Stimulated activated CD8-positive, alpha-beta memory T cell treated with anti-CD3 and anti-CD28 coated beads, Interleukin-12 subunit alpha, Interleukin-12 subunit beta, amount 100 ng/mL, for 24 hours (primary cell): ENCODE data around the gene SLC24A3.

Source experiments
- DNase-seq: peaks from one replicate; pipeline ENCODE4 v3.0.0-alpha.2; 2020; ENCODE audit errors: extremely low read depth

Gene SLC24A3

GRCh38 chr20:19212469-19212815 is at the start of gene SLC24A3:
Gene SLC24A3 (plus strand): TSS chr20:19212642.
- no peak for DNase-seq

GRCh38 chr20:19170148-19170547 is 42.3 kb upstream of the SLC24A3 start:
- no peak for DNase-seq

- DNase-seq, result no peak
These were observed 39.8 kb upstream of the SLC24A3 start for GRCh38 chr20:19172637-19173036.

- no peak for DNase-seq
These were observed 35.9 kb upstream of the SLC24A3 start for GRCh38 chr20:19176470-19177052.

GRCh38 chr20:19181552-19181951 is 30.9 kb upstream of the SLC24A3 start:
- no peak for DNase-seq

GRCh38 chr20:19185083-19185482 is 27.4 kb upstream of the SLC24A3 start:
- no peak for DNase-seq

- DNase-seq, result no peak
These were observed 19.1 kb upstream of the SLC24A3 start for GRCh38 chr20:19193349-19193748.

DNA sequence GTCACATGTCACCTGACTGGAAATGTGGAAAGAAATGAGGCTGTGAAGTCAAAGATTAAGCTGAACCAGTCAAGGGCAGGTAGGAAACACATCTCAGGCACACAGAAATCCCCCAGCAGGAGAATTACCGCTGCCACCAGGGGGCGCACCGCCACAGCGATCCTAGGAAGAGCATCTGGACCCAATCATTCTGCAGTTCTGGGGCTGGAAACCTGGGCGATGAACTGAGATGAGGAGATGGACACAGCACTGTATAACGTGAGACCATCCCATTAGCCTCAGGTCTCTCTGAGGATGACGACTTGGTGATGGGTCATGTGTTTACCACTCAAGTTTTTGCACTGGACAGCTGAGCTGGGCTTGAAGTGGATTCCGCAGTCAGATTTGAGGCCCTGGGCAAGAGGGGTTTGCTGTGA is 6.5 kb upstream of the SLC24A3 start:
- DNase-seq, result peak; percentile 9

- no peak for DNase-seq
These were observed 4.9 kb upstream of the SLC24A3 start for GRCh38 chr20:19207541-19207940.

DNA sequence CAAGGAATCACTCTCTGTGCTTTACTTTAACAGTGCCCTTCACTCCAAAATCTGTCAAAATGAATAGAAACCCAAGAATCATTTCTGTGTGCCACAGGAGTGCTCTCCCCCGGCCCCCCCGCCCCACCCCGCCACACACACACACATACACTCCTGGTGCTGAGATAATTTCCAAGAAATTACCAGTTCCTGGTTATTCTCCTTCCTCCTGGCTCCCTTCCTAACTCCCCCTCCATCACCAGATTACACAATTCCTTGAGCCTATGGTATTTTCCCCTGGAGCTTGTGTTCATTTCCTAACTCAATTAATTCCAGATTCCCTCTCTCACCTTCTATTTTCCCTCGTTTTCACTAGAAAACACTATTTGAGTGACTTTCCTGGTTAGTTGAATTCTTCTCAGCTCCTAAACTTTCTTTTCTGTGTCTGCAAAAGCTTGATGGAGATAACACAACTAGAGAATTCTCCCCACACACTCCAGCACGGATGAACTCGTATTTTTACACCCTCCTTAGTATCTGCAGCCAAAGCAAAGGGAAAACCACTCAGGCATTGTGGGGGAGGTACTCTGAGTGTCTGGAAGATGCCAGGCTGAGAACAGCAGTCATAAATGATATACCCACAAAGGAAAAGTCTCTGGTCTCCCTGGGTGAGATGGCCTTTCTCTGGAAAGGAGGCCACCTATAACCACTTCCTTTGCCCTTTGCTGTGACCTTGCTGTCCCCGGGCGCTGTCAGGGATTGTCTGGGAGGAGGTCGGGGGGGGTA is 1.9 kb upstream of the SLC24A3 start:
- DNase-seq, result no peak

DNA sequence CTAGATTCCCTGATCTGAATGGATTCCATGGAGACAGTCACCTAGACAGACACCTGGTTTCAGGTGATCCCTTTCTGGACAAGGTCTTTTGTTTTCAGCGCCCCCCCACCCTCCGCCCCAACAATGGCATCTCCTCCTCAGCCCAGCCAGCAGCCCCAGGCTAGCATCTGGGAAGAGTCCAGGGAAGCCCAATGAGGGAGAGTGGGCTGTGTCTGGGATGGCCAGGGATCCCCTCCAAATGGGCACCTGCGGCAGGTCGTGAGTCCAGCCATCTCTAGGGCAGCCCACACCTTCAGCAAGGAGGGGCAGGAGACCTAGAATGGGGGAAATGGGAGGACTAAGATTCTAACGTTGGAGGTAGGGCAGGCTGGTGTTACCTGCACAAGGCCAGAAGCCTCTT is 1.2 kb upstream of the SLC24A3 start:
- no peak for DNase-seq

DNA sequence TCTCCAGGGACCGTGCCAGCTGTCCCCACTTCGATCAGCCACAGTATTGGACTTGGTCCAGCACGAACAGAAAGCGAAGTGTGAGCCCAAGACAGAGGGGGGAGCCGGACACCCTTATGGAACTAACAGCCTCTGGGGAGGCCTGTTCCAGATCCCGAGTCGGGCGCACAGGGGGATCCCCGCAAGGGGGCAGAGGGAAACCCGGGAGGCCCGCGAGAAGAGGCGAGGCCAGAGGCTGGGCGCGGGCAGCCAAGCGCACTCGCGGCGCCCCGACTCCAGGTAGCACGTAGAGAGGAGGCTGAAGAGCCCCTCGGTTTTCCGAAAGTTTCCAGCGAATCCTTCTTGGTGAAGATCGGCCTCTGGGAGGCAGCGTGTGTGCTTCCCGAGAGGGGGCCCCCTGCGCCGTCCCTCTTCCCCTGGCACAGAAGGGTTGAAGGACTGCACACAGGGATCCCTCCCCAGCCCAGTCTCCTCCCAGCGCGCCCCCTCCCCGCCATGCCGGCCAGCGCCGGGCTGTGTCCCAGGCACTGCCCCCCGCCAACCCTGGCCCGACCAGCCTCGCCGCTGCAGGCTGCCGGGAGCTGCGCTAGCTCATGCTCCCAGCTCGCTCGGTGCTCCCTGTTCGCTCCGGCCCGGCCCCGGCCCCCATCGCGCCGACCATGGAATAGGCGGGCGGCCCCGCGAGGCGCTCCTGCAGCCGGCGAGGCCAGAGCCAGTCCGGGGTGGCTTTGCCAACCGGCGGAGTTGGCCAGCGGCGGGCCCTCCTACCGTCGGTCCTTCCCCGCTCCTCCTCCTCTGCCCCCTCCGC is 577 bp upstream of the SLC24A3 start:
- DNase-seq, result no peak

- DNase-seq, result no peak
These were observed 520 bp downstream of the SLC24A3 start for GRCh38 chr20:19212821-19213502.

DNA sequence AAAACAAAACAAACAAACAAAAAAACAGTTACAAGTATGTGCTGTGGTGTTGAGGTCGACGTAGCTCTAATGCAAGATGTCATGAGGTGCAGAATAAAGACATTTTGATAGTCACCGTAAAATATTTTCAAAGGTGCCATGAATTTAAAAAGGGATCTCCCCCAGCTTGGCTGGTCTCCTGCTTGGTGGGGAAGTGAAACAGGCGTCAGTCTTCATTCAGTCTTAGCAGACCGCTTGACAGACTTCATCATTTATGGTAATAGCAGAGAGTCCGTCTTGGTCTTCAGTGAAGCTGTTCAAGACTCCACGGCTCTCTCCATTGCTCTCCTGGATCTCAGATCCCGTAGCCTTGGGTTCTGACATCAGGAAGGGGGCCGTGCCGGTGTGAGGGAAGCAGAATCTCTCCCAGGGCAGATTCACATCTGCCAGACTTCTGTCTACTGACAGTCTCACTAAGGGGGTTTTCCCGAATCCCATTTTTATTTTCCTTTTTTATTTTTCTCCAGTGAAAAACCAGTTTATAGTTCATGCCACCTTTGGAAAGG is 1.6 kb downstream of the SLC24A3 start:
- no peak for DNase-seq

GRCh38 chr20:19218411-19218810 is 6.0 kb downstream of the SLC24A3 start:
- DNase-seq, result no peak

GRCh38 chr20:19222520-19223040 is 10.1 kb downstream of the SLC24A3 start:
- no peak for DNase-seq

- no peak for DNase-seq
These were observed 11.2 kb downstream of the SLC24A3 start for GRCh38 chr20:19223640-19224039.

- no peak for DNase-seq
These were observed 19.1 kb downstream of the SLC24A3 start for GRCh38 chr20:19231359-19232035.

GRCh38 chr20:19232997-19233794 is 20.8 kb downstream of the SLC24A3 start:
- DNase-seq, result no peak

- DNase-seq, result no peak
These were observed 24.1 kb downstream of the SLC24A3 start for GRCh38 chr20:19236371-19237055.
